Hepatocyte (in vitro differentiated cells): ENCODE results near the gene PPP2R2B. TPM values are rescaled to one million over a fixed set of nuclear protein-coding genes. Genes with fewer than 3 reads are reported as not detected.

Source experiments
- DNase-seq: peaks from one replicate; pipeline ENCODE4 v3.0.0-alpha.2; 2016; ENCODE audit warnings: low spot score
- H2AFZ ChIP-seq: fragments of 200-600 bp; sonication (generic); 2 replicates; pipeline ENCODE4 v1.6.0; 2016; ENCODE audit warnings: antibody characterized with exemption, mild to moderate bottlenecking
- H3K27ac ChIP-seq: fragments of 200-600 bp; sonication (generic); 2 replicates; pipeline ENCODE4 v1.5.1; 2016; ENCODE audit warnings: mild to moderate bottlenecking
- H3K27me3 ChIP-seq: fragments of 200-600 bp; sonication (generic); 2 replicates; pipeline ENCODE4 v1.6.1; 2016
- H3K36me3 ChIP-seq: fragments of 200-600 bp; sonication (generic); replicated peaks from 2 replicates; pipeline ENCODE4 v1.5.1; 2016; ENCODE audit warnings: low read depth; ENCODE audit not compliant: insufficient read depth
- H3K4me1 ChIP-seq: fragments of 200-600 bp; sonication (generic); 2 replicates; pipeline ENCODE4 v1.5.1; 2016; ENCODE audit warnings: mild to moderate bottlenecking, moderate library complexity; ENCODE audit not compliant: insufficient read depth
- H3K4me2 ChIP-seq: fragments of 200-600 bp; sonication (generic); 2 replicates; pipeline ENCODE4 v1.6.0; 2016
- H3K4me3 ChIP-seq: fragments of 200-600 bp; sonication (generic); 2 replicates; pipeline ENCODE4 v1.5.1; 2016; ENCODE audit warnings: mild to moderate bottlenecking
- H3K79me2 ChIP-seq: fragments of 200-600 bp; sonication (generic); 2 replicates; pipeline ENCODE4 v1.6.0; 2017; ENCODE audit warnings: mild to moderate bottlenecking
- H3K9me2 ChIP-seq: fragments of 200-600 bp; sonication (generic); replicated peaks from 2 replicates; pipeline ENCODE4 v1.6.0; 2017; ENCODE audit warnings: mild to moderate bottlenecking; ENCODE audit not compliant: insufficient read depth
- H3K9me3 ChIP-seq: fragments of 200-600 bp; sonication (generic); 2 replicates; pipeline ENCODE4 v1.5.1; 2016; ENCODE audit warnings: low read depth, mild to moderate bottlenecking
- H4K20me1 ChIP-seq: fragments of 200-600 bp; sonication (generic); 2 replicates; pipeline ENCODE4 v1.6.0; 2016; ENCODE audit warnings: mild to moderate bottlenecking; ENCODE audit not compliant: insufficient read depth, poor library complexity, severe bottlenecking
- EZH2 ChIP-seq: fragments of 200-600 bp; sonication (generic); IDR thresholded peaks from 2 replicates; pipeline ENCODE4 v1.6.1; 2016; ENCODE audit warnings: antibody characterized with exemption, mild to moderate bottlenecking, borderline replicate concordance
- EZH2phosphoT487 ChIP-seq: fragments of 200-600 bp; sonication (generic); IDR thresholded peaks from one replicate; pipeline ENCODE4 v1.6.1; 2018; ENCODE audit warnings: antibody characterized with exemption, mild to moderate bottlenecking, low read depth, moderate library complexity; ENCODE audit not compliant: unreplicated experiment, severe bottlenecking
- WGBS: methylation state at CpG from one replicate; pipeline ENCODE4 v1.1.6; 2016; ENCODE audit warnings: low lambda C conversion rate; ENCODE audit errors: missing lambda C conversion rate; 5-methylcytosine and 5-hydroxymethylcytosine counted together
- polyA plus RNA-seq: library from polyadenylated mRNA; unstranded; fragments of >200 nt; fragmentation: Nextera tagmentation; extraction: Ambion mirVana; gene quantifications from 2 replicates; pipeline ENCODE4 v1.2.1, GENCODE V29; 2016
- total RNA-seq: library from RNA; depleted of rRNA; stranded (reverse); fragments of >200 nt; gene quantifications from 2 replicates; pipeline ENCODE4 v1.2.3, GENCODE V29; 2014
- TF ChIP-seq, protein P1 (sequence below): fragments of 200-600 bp; sonication (generic); IDR thresholded peaks from 2 replicates; pipeline ENCODE4 v1.5.1; 2016; ENCODE audit warnings: antibody characterized with exemption, mild to moderate bottlenecking; ENCODE audit not compliant: poor library complexity

The PPP2R2B gene
- total and polyA plus RNA-seq, 2 experiments from 2014 or later = 2.3 to 3.2 TPM

GRCh38 chr5:146827901-146828300 lies 50.7 kb downstream of the PPP2R2B start:
- H4K20me1 ChIP-seq = no peaks in the 10 kb centered on the region
- no peak overlapping the region for H3K27ac ChIP-seq
- no peaks in the 10 kb centered on the region for H3K9me3 ChIP-seq
- no peaks in the 10 kb centered on the region for H3K79me2 ChIP-seq
- DNase-seq = no peak
- TF ChIP-seq, protein P1, sequence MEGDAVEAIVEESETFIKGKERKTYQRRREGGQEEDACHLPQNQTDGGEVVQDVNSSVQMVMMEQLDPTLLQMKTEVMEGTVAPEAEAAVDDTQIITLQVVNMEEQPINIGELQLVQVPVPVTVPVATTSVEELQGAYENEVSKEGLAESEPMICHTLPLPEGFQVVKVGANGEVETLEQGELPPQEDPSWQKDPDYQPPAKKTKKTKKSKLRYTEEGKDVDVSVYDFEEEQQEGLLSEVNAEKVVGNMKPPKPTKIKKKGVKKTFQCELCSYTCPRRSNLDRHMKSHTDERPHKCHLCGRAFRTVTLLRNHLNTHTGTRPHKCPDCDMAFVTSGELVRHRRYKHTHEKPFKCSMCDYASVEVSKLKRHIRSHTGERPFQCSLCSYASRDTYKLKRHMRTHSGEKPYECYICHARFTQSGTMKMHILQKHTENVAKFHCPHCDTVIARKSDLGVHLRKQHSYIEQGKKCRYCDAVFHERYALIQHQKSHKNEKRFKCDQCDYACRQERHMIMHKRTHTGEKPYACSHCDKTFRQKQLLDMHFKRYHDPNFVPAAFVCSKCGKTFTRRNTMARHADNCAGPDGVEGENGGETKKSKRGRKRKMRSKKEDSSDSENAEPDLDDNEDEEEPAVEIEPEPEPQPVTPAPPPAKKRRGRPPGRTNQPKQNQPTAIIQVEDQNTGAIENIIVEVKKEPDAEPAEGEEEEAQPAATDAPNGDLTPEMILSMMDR = no peak
- TF ChIP-seq EZH2phosphoT487 (no peak), EZH2 (no peak)
- no peak overlapping the region for H2AFZ ChIP-seq
- 50% methylated on average over 1 of the region's 2 CpGs for WGBS
- H3K36me3 ChIP-seq = no peaks in the 10 kb centered on the region
- H3K9me2 ChIP-seq = no peaks in the 10 kb centered on the region
- no peaks in the 10 kb centered on the region for H3K4me1 ChIP-seq
- no peak overlapping the region for H3K4me3 ChIP-seq
- no peak overlapping the region for H3K4me2 ChIP-seq
- no peaks in the 10 kb centered on the region for H3K27me3 ChIP-seq

- H3K36me3 ChIP-seq = no peaks in the 10 kb centered on the region
- no peak overlapping the region for H3K27ac ChIP-seq
- H3K4me1 ChIP-seq = no peaks in the 10 kb centered on the region
- no peak overlapping the region for H3K4me2 ChIP-seq
- H3K9me3 ChIP-seq = no peaks in the 10 kb centered on the region
- no peaks in the 10 kb centered on the region for H3K79me2 ChIP-seq
- H3K4me3 ChIP-seq = no peak overlapping the region
- 35% methylated on average over 5 of the region's 5 CpGs for WGBS
- no peaks in the 10 kb centered on the region for H3K9me2 ChIP-seq
- no peak overlapping the region for H2AFZ ChIP-seq
- DNase-seq = peak; percentile 75
- H4K20me1 ChIP-seq = no peaks in the 10 kb centered on the region
- TF ChIP-seq, protein P1 = no peak
- TF ChIP-seq EZH2 = no peak
- no peak for TF ChIP-seq EZH2phosphoT487
- H3K27me3 ChIP-seq = peaks cover 3% of the 10 kb centered on the region
These were observed 53.5 kb downstream of the PPP2R2B start for GRCh38 chr5:146825033-146825432.

- H3K4me1 ChIP-seq = no peaks in the 10 kb centered on the region
- TF ChIP-seq, protein P1 = no peak
- TF ChIP-seq EZH2 (no peak), EZH2phosphoT487 (no peak)
- H3K36me3 ChIP-seq = no peaks in the 10 kb centered on the region
- no peak overlapping the region for H3K4me2 ChIP-seq
- DNase-seq = no peak
- H3K4me3 ChIP-seq = no peak overlapping the region
- 87% methylated on average over 3 of the region's 3 CpGs for WGBS
- H3K79me2 ChIP-seq = no peaks in the 10 kb centered on the region
- no peaks in the 10 kb centered on the region for H4K20me1 ChIP-seq
- H3K27ac ChIP-seq = no peak overlapping the region
- H2AFZ ChIP-seq = no peak overlapping the region
- H3K9me2 ChIP-seq = no peaks in the 10 kb centered on the region
- no peaks in the 10 kb centered on the region for H3K9me3 ChIP-seq
- peaks cover 3% of the 10 kb centered on the region for H3K27me3 ChIP-seq
These were observed 56.8 kb downstream of the PPP2R2B start for GRCh38 chr5:146821732-146822131.

DNA sequence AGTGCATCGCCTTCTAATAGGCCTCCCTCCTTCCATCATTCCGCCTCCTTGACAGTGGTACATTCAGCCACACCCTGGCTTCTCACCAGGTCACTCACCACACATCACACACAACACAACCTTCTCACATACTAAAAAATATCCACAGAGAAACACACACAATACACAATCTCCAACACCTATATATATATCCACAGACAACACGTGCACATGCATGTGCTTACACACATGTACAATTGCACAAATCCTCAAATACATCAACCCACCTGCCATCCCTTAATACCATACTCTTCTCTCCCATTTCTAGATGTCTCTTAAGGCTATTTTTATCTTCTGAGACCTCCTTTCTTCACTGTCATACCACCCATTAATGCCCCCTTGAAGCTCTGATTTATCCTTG lies 57.6 kb downstream of the PPP2R2B start:
- Histone ChIP-seq H3K4me3 (no peak overlapping the region), H3K9me2 (no peaks in the 10 kb centered on the region), H3K79me2 (no peaks in the 10 kb centered on the region), H3K9me3 (no peaks in the 10 kb centered on the region), H3K27ac (no peak overlapping the region), H3K4me1 (no peaks in the 10 kb centered on the region), H3K36me3 (no peaks in the 10 kb centered on the region), H2AFZ (no peak overlapping the region), H4K20me1 (no peaks in the 10 kb centered on the region), H3K27me3 (peaks cover 3% of the 10 kb centered on the region), H3K4me2 (no peak overlapping the region)
- DNase-seq = no peak
- WGBS = 97% methylated on average over 3 of the region's 3 CpGs
- TF ChIP-seq, protein P1 = no peak
- TF ChIP-seq EZH2phosphoT487 = no peak
- no peak for TF ChIP-seq EZH2
